ENCODE data around the gene CLNK.

Gene CLNK

GRCh38 chr4:10677796-10678497 lies 6.6 kb downstream of the CLNK start:
- no peak overlapping the region for H3K9ac ChIP-seq (ENCODE audit: low read length)
- no CpG with 5 or more reads among the region's 5 CpGs for WGBS (ENCODE audit: extremely low coverage, insufficient coverage, low lambda C conversion rate)

GRCh38 chr4:10673817-10674369 lies 10.7 kb downstream of the CLNK start:
- Histone ChIP-seq H2AK5ac (ENCODE audit: low read length) (no peak overlapping the region), H3K27me3 (ENCODE audit: insufficient read depth, low read length, poor library complexity) (no peaks in the 10 kb centered on the region), H3K4me2 (ENCODE audit: low read length) (no peak overlapping the region), H3K23ac (ENCODE audit: low read length) (no peak overlapping the region), H3K27ac (ENCODE audit: low read depth, low read length) (no peak overlapping the region), H2BK120ac (ENCODE audit: low read depth, low read length) (no peak overlapping the region), H3K79me2 (ENCODE audit: control insufficient read depth, insufficient read depth, low read length) (no peaks in the 10 kb centered on the region), H2BK5ac (ENCODE audit: low read length) (no peak overlapping the region), H3K4me1 (ENCODE audit: control insufficient read depth, low read depth, low read length) (no peaks in the 10 kb centered on the region), H4K8ac (ENCODE audit: low read depth, low read length) (no peak overlapping the region), H3K79me1 (ENCODE audit: low read length) (no peaks in the 10 kb centered on the region), H3K36me3 (ENCODE audit: control insufficient read depth, insufficient read depth, low read length) (no peaks in the 10 kb centered on the region), H3K4me3 (ENCODE audit: low read length) (no peak overlapping the region), H3K56ac (ENCODE audit: low read length) (no peak overlapping the region), H2BK15ac (replicated peaks; ENCODE audit: low read depth) (no peak overlapping the region), H3K18ac (ENCODE audit: low read length) (no peak overlapping the region), H3K4ac (ENCODE audit: low read depth, low read length) (no peak overlapping the region), H3K9ac (ENCODE audit: low read length) (no peak overlapping the region), H4K5ac (ENCODE audit: low read length) (no peak overlapping the region)
- no CpG with 5 or more reads among the region's 5 CpGs for WGBS (ENCODE audit: extremely low coverage, insufficient coverage, low lambda C conversion rate)
- no peak for DNase-seq

More at GRCh38 chr4:10677796-10678497, 6.6 kb downstream of the CLNK start:
- Histone ChIP-seq H3K27me3 (ENCODE audit: insufficient read depth, low read length, poor library complexity) (no peaks in the 10 kb centered on the region), H3K23ac (ENCODE audit: low read length) (no peak overlapping the region), H4K5ac (ENCODE audit: low read length) (no peak overlapping the region), H3K4me1 (ENCODE audit: control insufficient read depth, low read depth, low read length) (no peaks in the 10 kb centered on the region), H3K4me3 (ENCODE audit: low read length) (no peak overlapping the region), H3K36me3 (ENCODE audit: control insufficient read depth, insufficient read depth, low read length) (no peaks in the 10 kb centered on the region), H2BK15ac (replicated peaks; ENCODE audit: low read depth) (no peak overlapping the region), H3K18ac (ENCODE audit: low read length) (no peak overlapping the region), H3K4me2 (ENCODE audit: low read length) (no peak overlapping the region), H3K79me1 (ENCODE audit: low read length) (no peaks in the 10 kb centered on the region), H3K56ac (ENCODE audit: low read length) (no peak overlapping the region), H3K27ac (ENCODE audit: low read depth, low read length) (no peak overlapping the region), H3K79me2 (ENCODE audit: control insufficient read depth, insufficient read depth, low read length) (no peaks in the 10 kb centered on the region), H2BK120ac (ENCODE audit: low read depth, low read length) (no peak overlapping the region), H3K4ac (ENCODE audit: low read depth, low read length) (no peak overlapping the region), H2BK5ac (ENCODE audit: low read length) (no peak overlapping the region), H2AK5ac (ENCODE audit: low read length) (no peak overlapping the region), H4K8ac (ENCODE audit: low read depth, low read length) (no peak overlapping the region)
- DNase-seq: no peak

- no peaks in the 10 kb centered on the region for H3K27me3 ChIP-seq (ENCODE audit: insufficient read depth, low read length, poor library complexity)
- no peak overlapping the region for H3K18ac ChIP-seq (ENCODE audit: low read length)
- no CpG with 5 or more reads among the region's 3 CpGs for WGBS (ENCODE audit: extremely low coverage, insufficient coverage, low lambda C conversion rate)
- no peak overlapping the region for H2BK15ac ChIP-seq (replicated peaks; ENCODE audit: low read depth)
- H3K79me1 ChIP-seq (ENCODE audit: low read length): no peaks in the 10 kb centered on the region
- no peaks in the 10 kb centered on the region for H3K79me2 ChIP-seq (ENCODE audit: control insufficient read depth, insufficient read depth, low read length)
- H2AK5ac ChIP-seq (ENCODE audit: low read length): no peak overlapping the region
- H3K4me1 ChIP-seq (ENCODE audit: control insufficient read depth, low read depth, low read length): no peaks in the 10 kb centered on the region
- H3K27ac ChIP-seq (ENCODE audit: low read depth, low read length): no peak overlapping the region
- no peak for DNase-seq
- no peaks in the 10 kb centered on the region for H3K36me3 ChIP-seq (ENCODE audit: control insufficient read depth, insufficient read depth, low read length)
- H3K23ac ChIP-seq (ENCODE audit: low read length): no peak overlapping the region
- no peak overlapping the region for H3K4me3 ChIP-seq (ENCODE audit: low read length)
- no peak overlapping the region for H3K9ac ChIP-seq (ENCODE audit: low read length)
- no peak overlapping the region for H2BK5ac ChIP-seq (ENCODE audit: low read length)
- no peak overlapping the region for H3K4me2 ChIP-seq (ENCODE audit: low read length)
- H3K56ac ChIP-seq (ENCODE audit: low read length): no peak overlapping the region
- no peak overlapping the region for H4K5ac ChIP-seq (ENCODE audit: low read length)
- no peak overlapping the region for H4K8ac ChIP-seq (ENCODE audit: low read depth, low read length)
- no peak overlapping the region for H2BK120ac ChIP-seq (ENCODE audit: low read depth, low read length)
- no peak overlapping the region for H3K4ac ChIP-seq (ENCODE audit: low read depth, low read length)
These were observed 12.2 kb downstream of the CLNK start for GRCh38 chr4:10672379-10672778.

- DNase-seq: no peak
- H3K36me3 ChIP-seq (ENCODE audit: control insufficient read depth, insufficient read depth, low read length): no peaks in the 10 kb centered on the region
- H3K27ac ChIP-seq (ENCODE audit: low read depth, low read length): no peak overlapping the region
- no peaks in the 10 kb centered on the region for H3K79me2 ChIP-seq (ENCODE audit: control insufficient read depth, insufficient read depth, low read length)
- no peak overlapping the region for H3K4ac ChIP-seq (ENCODE audit: low read depth, low read length)
- no peaks in the 10 kb centered on the region for H3K4me1 ChIP-seq (ENCODE audit: control insufficient read depth, low read depth, low read length)
- H4K5ac ChIP-seq (ENCODE audit: low read length): no peak overlapping the region
- H3K56ac ChIP-seq (ENCODE audit: low read length): no peak overlapping the region
- H3K9ac ChIP-seq (ENCODE audit: low read length): no peak overlapping the region
- H3K4me2 ChIP-seq (ENCODE audit: low read length): no peak overlapping the region
- no peak overlapping the region for H2AK5ac ChIP-seq (ENCODE audit: low read length)
- H3K23ac ChIP-seq (ENCODE audit: low read length): no peak overlapping the region
- H3K18ac ChIP-seq (ENCODE audit: low read length): no peak overlapping the region
- H2BK5ac ChIP-seq (ENCODE audit: low read length): no peak overlapping the region
- WGBS (ENCODE audit: extremely low coverage, insufficient coverage, low lambda C conversion rate): no CpG with 5 or more reads among the region's 8 CpGs
- H4K8ac ChIP-seq (ENCODE audit: low read depth, low read length): no peak overlapping the region
- no peak overlapping the region for H2BK120ac ChIP-seq (ENCODE audit: low read depth, low read length)
- no peak overlapping the region for H3K4me3 ChIP-seq (ENCODE audit: low read length)
- no peaks in the 10 kb centered on the region for H3K27me3 ChIP-seq (ENCODE audit: insufficient read depth, low read length, poor library complexity)
- no peaks in the 10 kb centered on the region for H3K79me1 ChIP-seq (ENCODE audit: low read length)
- H2BK15ac ChIP-seq (replicated peaks; ENCODE audit: low read depth): no peak overlapping the region
These were observed 12.8 kb downstream of the CLNK start for GRCh38 chr4:10671799-10672198.

GRCh38 chr4:10671366-10671765 lies 13.2 kb downstream of the CLNK start:
- no peak overlapping the region for H2BK5ac ChIP-seq (ENCODE audit: low read length)
- no peaks in the 10 kb centered on the region for H3K79me1 ChIP-seq (ENCODE audit: low read length)
- no peaks in the 10 kb centered on the region for H3K27me3 ChIP-seq (ENCODE audit: insufficient read depth, low read length, poor library complexity)
- H3K36me3 ChIP-seq (ENCODE audit: control insufficient read depth, insufficient read depth, low read length): no peaks in the 10 kb centered on the region
- no peak overlapping the region for H2BK120ac ChIP-seq (ENCODE audit: low read depth, low read length)
- H3K27ac ChIP-seq (ENCODE audit: low read depth, low read length): no peak overlapping the region
- H3K4me2 ChIP-seq (ENCODE audit: low read length): no peak overlapping the region
- H3K4ac ChIP-seq (ENCODE audit: low read depth, low read length): no peak overlapping the region
- H4K5ac ChIP-seq (ENCODE audit: low read length): no peak overlapping the region
- H3K4me3 ChIP-seq (ENCODE audit: low read length): no peak overlapping the region
- H2BK15ac ChIP-seq (replicated peaks; ENCODE audit: low read depth): no peak overlapping the region
- H3K18ac ChIP-seq (ENCODE audit: low read length): no peak overlapping the region
- H3K56ac ChIP-seq (ENCODE audit: low read length): no peak overlapping the region
- H4K8ac ChIP-seq (ENCODE audit: low read depth, low read length): no peak overlapping the region
- WGBS (ENCODE audit: extremely low coverage, insufficient coverage, low lambda C conversion rate): no CpG with 5 or more reads among the region's 1 CpG
- no peak overlapping the region for H3K23ac ChIP-seq (ENCODE audit: low read length)
- H3K79me2 ChIP-seq (ENCODE audit: control insufficient read depth, insufficient read depth, low read length): no peaks in the 10 kb centered on the region
- no peak for DNase-seq
- no peak overlapping the region for H2AK5ac ChIP-seq (ENCODE audit: low read length)
- H3K9ac ChIP-seq (ENCODE audit: low read length): no peak overlapping the region
- no peaks in the 10 kb centered on the region for H3K4me1 ChIP-seq (ENCODE audit: control insufficient read depth, low read depth, low read length)

- Histone ChIP-seq H3K23ac (ENCODE audit: low read length) (no peak overlapping the region), H3K4ac (ENCODE audit: low read depth, low read length) (no peak overlapping the region), H3K79me2 (ENCODE audit: control insufficient read depth, insufficient read depth, low read length) (no peaks in the 10 kb centered on the region), H2BK5ac (ENCODE audit: low read length) (no peak overlapping the region), H3K9ac (ENCODE audit: low read length) (no peak overlapping the region), H3K79me1 (ENCODE audit: low read length) (no peaks in the 10 kb centered on the region), H3K27me3 (ENCODE audit: insufficient read depth, low read length, poor library complexity) (no peaks in the 10 kb centered on the region), H4K5ac (ENCODE audit: low read length) (no peak overlapping the region), H3K4me2 (ENCODE audit: low read length) (no peak overlapping the region), H3K18ac (ENCODE audit: low read length) (no peak overlapping the region), H3K4me1 (ENCODE audit: control insufficient read depth, low read depth, low read length) (no peaks in the 10 kb centered on the region), H2AK5ac (ENCODE audit: low read length) (no peak overlapping the region), H3K4me3 (ENCODE audit: low read length) (no peak overlapping the region), H2BK15ac (replicated peaks; ENCODE audit: low read depth) (no peak overlapping the region), H3K36me3 (ENCODE audit: control insufficient read depth, insufficient read depth, low read length) (no peaks in the 10 kb centered on the region), H3K27ac (ENCODE audit: low read depth, low read length) (no peak overlapping the region), H3K56ac (ENCODE audit: low read length) (no peak overlapping the region), H4K8ac (ENCODE audit: low read depth, low read length) (no peak overlapping the region), H2BK120ac (ENCODE audit: low read depth, low read length) (no peak overlapping the region)
- DNase-seq: no peak
- no CpG with 5 or more reads among the region's 3 CpGs for WGBS (ENCODE audit: extremely low coverage, insufficient coverage, low lambda C conversion rate)
These were observed 14.2 kb downstream of the CLNK start for GRCh38 chr4:10670321-10670720.

Measured in mesendoderm (in vitro differentiated cells).